PFSK-1 (cell line): ENCODE results near the gene AUTS2.

ENCODE experiments used
- FOXP2 ChIP-seq: optimal IDR thresholded peaks from 2 replicates; pipeline ENCODE3; 2011; ENCODE audit warnings: borderline replicate concordance, control low read depth, inconsistent platforms; ENCODE audit not compliant: insufficient read depth; ENCODE audit errors: extremely low read length, extremely low read depth
- POLR2AphosphoS5 ChIP-seq: IDR thresholded peaks from 2 replicates; pipeline ENCODE4 v1.6.1; 2012; ENCODE audit warnings: low read depth, mild to moderate bottlenecking, control low read depth, low read length, moderate library complexity
- SIN3A ChIP-seq: IDR thresholded peaks from 2 replicates; pipeline ENCODE4 v1.6.1; 2012; ENCODE audit warnings: mild to moderate bottlenecking, low read length, moderate library complexity, borderline replicate concordance; ENCODE audit not compliant: insufficient read depth
- TAF1 ChIP-seq: IDR thresholded peaks from 2 replicates; pipeline ENCODE4 v1.6.1; 2012; ENCODE audit warnings: low read length, control low read depth, borderline replicate concordance; ENCODE audit not compliant: insufficient read depth
- TF ChIP-seq, protein P1 (sequence below), 2 experiments: IDR thresholded peaks; 2 replicates each; pipeline versions ENCODE4 v1.6.1 to v1.8.0; 2011 to 2012; ENCODE audit warnings: low read depth in 2 of 2, low read length in 2 of 2, control low read depth in 1 of 2, inconsistent platforms in 1 of 2, mild to moderate bottlenecking in 1 of 2, moderate library complexity in 1 of 2; ENCODE audit not compliant: insufficient read depth in 1 of 2

- TF ChIP-seq POLR2AphosphoS5 (no peak), TAF1 (no peak), SIN3A (no peak), FOXP2 (no peak)
- TF ChIP-seq, protein P1, sequence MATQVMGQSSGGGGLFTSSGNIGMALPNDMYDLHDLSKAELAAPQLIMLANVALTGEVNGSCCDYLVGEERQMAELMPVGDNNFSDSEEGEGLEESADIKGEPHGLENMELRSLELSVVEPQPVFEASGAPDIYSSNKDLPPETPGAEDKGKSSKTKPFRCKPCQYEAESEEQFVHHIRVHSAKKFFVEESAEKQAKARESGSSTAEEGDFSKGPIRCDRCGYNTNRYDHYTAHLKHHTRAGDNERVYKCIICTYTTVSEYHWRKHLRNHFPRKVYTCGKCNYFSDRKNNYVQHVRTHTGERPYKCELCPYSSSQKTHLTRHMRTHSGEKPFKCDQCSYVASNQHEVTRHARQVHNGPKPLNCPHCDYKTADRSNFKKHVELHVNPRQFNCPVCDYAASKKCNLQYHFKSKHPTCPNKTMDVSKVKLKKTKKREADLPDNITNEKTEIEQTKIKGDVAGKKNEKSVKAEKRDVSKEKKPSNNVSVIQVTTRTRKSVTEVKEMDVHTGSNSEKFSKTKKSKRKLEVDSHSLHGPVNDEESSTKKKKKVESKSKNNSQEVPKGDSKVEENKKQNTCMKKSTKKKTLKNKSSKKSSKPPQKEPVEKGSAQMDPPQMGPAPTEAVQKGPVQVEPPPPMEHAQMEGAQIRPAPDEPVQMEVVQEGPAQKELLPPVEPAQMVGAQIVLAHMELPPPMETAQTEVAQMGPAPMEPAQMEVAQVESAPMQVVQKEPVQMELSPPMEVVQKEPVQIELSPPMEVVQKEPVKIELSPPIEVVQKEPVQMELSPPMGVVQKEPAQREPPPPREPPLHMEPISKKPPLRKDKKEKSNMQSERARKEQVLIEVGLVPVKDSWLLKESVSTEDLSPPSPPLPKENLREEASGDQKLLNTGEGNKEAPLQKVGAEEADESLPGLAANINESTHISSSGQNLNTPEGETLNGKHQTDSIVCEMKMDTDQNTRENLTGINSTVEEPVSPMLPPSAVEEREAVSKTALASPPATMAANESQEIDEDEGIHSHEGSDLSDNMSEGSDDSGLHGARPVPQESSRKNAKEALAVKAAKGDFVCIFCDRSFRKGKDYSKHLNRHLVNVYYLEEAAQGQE (IDR thresholded peaks at IDR 0.05; ENCODE audit: insufficient read depth in 1 of 2, low read depth in 2 of 2, low read length in 2 of 2): no peak
These were observed 419.1 kb downstream of the AUTS2 start for GRCh38 chr7:70017357-70017756.
